GOT3 (cell line): Measurements from ENCODE around the gene CDH6.

Experiments used
- DNase-seq: peaks from one replicate; lab custom pipeline; 2025; ENCODE audit warnings: mixed read lengths; lab: John Stamatoyannopoulos, UW

CDH6 gene

DNA sequence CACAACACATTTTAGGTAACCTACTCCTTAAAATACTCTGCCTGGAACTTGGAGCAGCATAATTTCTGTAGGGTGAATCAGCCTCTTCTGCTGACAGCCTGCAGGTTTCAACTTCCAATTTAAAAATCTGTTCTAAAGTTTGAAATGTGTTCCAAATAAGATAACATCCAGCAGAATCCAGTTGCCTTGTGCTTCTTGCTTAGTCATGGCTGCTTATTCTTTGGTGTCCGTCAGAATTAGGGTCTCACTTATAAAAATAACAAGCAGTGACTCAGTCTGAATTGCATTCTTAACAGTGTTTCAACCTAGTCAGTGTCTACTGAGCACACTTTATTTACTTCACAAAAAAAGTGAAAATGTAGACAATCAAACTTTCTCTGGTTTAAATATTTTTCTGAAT lies 3.7 kb downstream of the CDH6 start:
- DNase-seq, result no peak

DNA sequence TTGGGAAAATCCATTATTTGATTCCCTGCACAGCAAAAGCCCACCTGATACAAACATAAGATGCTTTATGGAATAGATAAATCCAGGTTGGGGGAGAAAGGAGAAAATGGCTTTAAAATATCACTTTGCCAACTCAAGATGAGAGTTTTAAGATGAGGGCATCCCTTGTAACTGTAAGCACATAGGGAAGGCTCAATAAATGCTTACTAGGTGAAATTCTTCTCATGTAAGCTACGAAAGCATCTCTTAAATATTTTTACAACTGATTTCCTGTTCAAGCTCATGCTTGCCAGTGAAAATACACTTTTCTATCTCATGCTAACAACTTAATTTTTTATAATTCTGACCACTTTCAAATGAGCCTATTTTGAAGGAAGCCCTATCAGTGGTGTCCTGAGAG lies 11.5 kb downstream of the CDH6 start:
- DNase-seq, result no peak

DNA sequence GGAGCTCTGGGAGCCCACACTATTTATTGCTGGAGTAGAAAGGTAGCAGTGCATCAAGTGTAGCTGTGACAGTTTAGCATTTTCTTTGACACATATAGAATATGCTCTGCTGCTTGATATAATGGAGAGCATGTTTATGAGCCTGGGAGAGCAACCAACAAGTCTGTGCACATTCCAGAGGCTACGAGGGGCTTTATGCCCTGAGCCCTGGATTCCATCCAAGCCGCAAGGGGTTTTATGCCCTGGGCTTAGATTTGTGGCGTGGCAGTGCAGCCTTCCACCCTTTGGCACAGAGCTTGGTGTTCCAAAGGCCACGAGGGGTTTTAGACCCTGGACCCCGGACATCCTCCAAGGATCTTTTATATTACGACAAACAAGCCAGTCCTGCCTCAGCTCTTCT lies 14.6 kb downstream of the CDH6 start:
- no peak for DNase-seq

DNA sequence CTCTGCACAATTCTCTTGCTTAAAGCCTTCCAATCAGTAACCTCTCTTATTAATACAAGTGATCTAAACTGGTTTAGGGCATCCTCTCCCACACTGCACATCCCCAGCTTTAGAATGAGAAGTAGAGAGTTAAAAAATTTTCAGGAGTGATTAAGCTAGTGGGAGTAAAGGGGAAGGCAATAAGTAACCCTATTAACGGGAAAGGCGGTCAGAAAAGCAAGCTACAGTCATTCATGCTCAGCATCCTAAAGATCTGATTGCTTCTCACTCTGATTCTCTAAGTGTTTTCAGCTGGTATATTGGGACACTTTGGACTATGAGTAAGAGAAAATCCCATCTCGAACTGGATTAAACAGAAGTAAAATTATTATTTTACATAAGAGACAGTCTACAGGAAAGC lies 15.8 kb downstream of the CDH6 start:
- DNase-seq, result no peak

DNA sequence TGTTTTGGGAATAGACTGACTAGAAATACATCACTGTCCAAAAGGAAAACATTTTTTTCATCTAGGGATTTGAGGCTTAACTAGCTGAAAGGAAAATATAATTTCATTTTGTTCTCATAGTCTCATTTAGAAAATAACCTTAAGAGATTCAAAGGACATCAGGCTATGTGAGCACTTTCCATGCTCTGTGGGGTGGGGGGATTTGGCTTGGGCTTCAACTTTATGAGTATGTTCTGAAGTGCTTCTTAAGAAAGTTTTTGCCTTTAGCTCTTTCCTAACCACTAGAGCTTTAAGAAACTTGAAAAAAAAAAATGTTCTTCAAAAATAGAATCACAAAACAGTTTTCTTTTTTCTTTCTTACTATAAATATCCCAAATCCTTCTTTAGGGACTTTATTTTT lies 17.6 kb downstream of the CDH6 start:
- no peak for DNase-seq

DNA sequence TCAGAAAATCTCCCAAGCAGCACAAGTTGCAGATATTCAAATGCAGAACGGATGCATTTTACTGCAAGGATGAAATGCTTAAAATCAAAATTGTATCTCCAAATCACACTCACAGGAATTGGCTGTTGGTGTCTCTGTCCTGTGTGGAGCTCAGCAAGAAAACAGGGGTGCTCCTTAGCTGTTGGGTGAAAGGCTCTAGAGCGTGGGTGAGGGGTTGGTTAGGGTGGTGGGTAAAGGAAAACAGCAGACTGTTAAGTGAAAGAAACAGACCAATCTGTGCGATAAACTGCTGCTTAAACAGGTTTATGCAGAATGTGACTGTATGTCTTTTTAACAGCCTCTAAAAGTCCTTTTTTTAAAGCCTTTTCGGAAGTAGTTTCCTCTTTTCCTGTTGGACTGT lies 19.8 kb downstream of the CDH6 start:
- no peak for DNase-seq

DNA sequence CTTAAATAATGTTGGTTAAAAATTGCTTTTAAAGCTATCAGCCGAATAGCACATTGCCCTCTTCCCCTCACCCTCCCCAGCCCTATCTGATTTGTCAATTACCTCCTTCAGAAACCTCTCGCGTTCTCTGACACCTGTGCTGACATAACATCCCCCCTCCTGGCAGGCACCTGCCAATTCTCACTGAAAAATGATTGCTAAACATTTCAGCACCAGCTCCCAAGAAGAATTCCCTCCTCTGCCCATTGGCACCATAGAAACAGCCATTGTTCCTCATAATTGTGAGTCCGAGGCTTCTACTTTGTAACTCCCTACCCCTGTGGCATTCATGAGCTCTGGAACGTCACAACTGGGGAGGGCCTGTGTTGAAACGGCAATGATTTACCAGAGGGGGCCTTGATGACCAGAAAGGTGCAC lies 20.2 kb downstream of the CDH6 start:
- DNase-seq, result no peak

DNA sequence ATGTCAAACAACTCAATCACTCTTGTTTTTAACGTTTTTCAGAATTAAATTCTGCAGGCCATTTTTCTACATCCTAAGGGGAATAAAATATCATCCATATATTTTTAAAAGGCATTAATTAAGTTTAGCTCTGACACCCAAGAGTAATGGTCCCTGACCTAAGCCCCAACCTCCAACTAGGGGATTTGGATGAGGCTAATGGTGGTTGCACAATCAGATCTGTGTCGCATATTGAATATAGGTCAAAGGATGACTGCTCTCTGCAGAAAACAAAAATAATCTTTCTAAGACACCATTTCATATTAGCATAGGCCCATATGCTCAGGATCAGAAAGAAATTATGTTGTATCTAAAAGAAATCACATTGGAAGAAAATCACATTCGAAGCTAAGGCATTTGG lies 20.7 kb downstream of the CDH6 start:
- DNase-seq, result no peak

DNA sequence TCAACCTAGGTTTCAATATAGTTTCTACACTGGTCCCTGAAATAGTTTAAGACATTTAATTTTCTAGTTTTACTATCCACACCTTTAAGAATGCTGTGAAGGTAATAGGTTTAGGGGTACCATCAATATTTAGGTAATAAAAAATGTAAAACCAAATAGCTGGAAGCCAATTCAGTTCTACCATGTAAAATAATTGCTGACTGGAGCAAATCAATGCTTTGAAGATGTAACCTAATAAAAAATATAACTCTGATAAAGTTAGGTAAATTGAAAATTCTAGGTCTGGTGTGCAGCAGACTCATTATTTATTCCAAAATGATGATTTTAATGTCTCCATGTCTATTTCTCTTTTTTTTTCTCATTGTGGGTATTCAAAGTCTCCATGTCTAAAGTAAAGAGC lies 21.8 kb downstream of the CDH6 start:
- no peak for DNase-seq

DNA sequence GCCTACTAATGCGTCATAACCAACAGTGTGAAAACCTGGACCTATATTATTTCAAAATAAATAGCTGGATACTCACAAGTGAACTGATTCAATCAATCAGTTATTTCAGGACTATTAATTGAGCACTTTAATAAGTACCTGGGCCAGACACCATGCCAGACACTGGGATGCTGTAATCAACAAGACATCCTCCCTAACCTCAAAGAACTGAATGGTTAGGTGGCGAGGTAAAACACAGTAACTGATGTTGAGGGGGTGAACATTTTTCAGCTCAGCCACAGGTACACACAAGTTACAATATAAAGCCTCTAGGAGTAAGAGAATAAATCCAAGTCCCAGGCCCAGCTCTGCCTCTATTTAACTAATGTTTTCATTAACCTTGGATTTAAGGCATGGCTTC lies 24.0 kb downstream of the CDH6 start:
- DNase-seq, result no peak

DNA sequence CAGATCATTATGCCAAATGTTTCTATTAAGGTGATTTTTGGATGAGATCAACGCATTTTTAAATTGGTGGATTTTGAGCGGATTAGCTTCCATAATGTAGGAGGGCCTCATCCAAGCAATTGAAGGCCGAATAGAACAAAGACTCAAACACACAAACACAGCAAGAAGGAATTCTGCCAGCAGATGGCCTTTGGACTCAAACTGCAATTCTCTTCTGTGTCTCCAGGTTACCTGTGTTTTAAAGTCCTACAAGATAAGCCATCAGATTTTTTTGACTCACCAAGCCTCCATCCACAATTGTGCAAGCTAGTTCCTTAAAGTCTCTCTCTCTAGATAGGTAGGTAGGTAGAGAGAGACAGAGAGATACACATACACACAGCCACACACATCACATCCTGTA lies 25.5 kb downstream of the CDH6 start:
- DNase-seq, result no peak

DNA sequence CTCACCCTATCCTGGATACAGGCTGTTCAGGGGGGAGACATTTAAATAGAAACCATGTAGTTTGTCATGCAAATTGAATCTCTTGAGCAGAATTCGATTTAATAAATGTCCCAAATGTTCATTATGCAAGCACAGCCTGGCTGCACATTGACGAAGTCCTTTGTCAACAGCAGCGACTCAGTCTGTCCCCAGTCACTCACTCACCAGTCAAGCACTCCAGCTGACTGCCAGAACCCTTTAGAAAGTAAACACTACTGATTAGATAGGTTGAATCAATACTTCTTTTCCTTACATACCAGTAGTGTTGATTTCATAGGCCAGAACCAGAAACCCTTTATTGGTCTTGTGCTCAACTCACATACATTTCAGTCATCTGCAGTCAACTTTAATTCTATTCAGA lies 27.5 kb downstream of the CDH6 start:
- no peak for DNase-seq

DNA sequence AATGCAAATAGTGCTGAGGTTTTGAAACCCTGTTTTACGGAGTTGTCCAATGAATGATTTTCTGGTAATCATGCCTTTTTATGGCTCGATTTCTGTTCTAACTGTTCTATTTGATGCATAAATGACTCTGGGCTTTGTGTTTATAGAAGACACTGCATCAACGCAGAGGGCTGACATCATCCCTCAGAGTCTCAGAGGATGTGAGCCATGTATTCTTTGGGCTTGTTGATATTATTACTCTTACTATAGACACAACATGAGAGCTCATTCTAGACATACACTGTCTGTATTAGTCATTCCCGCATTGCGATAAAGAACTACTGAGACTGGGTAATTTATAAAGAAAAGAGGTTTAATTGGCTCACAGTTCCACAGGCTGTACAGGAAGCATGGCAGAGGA lies 31.6 kb downstream of the CDH6 start:
- no peak for DNase-seq

DNA sequence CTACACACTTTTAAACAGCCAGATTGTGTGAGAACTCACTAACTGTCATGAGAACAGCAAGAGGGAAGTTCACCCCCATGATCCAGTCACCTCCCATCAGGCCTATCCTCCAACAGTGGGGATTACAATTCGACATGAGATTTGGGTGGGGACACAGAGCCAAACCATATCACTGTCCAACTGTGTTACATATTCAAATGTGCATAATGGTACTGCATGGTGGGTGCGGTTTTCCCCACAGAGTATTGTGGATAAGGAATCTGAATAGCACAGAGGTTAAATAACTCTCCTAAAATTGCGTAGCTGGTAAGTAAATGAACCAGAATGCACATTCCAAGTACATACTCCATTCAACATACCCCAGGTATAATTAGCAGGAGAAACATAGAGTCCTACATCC lies 32.1 kb downstream of the CDH6 start:
- no peak for DNase-seq

DNA sequence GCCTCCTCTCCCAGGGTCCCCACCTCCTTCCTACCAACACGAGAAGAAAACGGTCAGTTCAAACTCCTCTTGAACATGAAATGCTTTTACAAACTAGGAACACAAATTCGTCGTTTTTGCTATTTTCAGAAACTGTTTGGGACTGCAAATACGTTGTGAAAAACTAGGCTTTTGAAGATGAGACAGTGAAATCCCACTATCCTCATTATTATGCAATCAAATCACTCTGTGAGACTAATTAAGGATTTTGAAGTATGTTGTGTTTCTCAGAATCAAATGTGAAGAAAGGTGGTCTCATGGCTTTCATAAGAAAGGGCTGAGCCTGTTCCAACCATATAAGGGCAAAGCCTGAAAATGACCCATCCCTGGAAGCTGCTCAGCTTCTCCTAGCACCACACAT lies 33.2 kb downstream of the CDH6 start:
- DNase-seq, result no peak

DNA sequence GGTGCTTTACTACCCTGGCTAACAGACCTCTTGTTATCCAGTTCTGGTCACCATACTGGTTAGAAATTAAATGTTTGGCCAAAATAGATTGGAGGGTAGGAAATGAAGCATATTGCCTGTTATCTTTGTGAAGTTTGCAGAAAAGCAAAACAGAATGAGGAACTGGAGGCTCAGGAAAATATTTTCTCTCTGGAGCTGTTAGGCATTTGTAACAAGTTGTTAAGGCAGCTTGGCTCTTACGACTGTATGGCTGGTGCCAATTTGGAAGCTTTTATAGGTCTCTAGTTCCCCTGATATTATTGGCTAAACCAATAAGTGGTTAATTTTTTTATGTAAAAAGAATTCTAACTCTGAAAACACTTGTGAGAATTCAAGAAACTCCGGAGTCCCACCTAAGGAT lies 35.8 kb downstream of the CDH6 start:
- no peak for DNase-seq

DNA sequence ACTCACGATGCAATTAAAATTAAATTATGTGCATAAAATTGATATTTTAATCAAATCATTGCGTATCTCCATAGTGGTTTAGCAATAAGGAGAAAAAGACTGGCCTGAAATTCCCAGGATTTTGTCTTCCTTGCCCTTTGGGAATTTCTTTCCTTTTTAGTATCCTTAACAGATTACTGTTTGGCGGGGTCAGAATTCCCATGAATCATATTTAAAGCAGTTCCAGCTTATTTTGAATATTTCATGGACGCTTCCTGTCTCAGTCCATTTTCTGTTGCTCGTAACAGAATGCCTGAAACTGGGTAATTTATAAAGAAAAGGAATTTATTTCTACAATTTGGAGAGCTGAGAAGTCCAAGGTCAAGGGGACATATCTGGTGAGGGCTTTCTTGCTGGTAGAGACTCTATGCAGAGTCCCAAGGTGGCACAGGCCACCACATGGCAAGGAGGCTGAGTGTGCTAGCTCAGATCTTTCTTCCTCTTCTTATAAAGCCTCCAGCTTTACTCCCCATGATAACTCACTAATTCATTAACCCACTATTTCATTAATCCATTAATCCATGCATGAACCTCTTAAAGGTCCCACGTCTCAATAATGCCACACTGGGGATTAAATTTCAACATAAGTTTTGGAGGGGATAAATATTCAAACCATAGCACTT lies 37.8 kb downstream of the CDH6 start:
- no peak for DNase-seq

DNA sequence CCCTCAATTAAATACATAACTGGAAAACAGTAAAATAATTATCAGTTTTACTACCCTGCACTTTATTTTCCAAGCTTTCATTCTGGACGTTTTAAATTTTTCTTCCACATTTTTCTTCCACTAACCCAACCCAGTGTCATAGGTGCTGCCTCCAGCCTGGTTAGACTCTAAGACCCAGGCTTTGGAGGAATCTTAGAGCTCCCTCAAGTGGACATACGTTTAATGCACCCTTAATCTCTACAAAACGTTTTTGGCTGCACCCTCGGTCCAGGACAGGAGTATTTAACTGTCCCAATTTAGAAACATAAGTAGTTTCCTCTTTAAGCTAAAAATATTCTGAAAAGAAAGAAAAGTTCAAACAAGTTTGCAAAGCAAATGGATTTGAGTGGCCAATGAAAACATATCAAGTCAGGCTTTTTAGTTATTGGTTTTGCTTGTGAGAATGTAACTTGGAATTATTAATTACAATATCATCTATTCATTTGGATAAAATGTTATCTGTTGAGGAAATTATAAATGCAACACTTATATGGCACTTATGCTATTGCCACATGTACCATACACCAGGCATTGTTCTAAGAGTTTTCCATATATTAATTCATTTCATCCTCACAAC lies 38.9 kb downstream of the CDH6 start:
- DNase-seq, result no peak

DNA sequence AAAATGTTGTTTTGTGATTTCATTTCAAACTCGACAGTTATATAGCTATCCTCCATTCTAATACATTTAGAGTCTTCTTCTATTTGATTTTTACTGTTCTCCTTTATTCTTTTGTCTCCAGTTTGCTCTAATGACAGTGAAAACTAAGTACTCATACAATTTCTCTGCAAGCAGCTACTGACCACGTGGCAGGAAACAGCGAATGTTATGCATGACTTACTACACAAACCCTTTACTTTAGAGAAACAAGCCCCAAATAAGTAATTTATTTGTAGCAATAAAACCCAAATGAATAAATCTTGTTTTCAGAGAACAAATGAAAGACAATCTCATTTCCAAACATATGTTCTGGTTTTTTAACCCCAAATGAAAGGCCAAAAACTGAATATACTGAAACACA lies 41.9 kb downstream of the CDH6 start:
- no peak for DNase-seq

DNA sequence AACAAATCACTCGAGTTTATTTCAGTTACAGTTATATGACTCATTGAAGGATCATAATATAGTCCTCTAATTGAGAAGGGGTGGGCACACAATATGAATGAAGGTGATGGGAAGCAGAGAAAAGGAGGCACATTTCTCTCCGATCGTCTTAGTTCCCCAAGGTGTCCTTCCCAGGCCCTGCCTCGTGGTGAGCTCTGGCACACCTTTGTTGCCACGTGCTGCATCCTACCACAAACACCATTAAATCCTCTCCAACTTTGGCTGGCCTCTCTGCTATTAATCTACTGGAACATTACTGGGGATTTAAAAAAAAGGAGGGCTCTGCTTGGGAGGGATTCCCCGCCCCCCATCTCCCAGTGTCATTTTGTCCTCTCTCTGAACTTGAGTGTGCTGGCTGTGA lies 42.9 kb downstream of the CDH6 start:
- no peak for DNase-seq

DNA sequence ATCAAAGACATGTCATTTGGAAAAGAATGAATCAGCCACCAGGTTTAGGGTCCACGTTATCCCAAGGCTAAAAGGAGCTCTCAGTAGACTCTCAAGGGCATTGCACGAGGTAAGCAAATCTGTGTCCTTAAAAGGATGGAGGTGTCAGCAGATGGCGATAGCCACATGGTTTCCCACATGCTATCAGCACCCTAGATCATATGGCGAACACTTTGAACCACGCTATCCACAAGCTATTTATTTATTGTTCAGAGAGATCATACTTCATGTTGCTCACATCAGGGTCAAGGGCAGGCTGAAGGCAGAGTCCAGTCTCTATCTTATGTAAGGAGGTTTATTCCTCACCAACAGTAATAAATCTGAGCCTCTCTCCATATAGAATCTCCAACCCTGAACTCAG lies 43.7 kb downstream of the CDH6 start:
- no peak for DNase-seq

DNA sequence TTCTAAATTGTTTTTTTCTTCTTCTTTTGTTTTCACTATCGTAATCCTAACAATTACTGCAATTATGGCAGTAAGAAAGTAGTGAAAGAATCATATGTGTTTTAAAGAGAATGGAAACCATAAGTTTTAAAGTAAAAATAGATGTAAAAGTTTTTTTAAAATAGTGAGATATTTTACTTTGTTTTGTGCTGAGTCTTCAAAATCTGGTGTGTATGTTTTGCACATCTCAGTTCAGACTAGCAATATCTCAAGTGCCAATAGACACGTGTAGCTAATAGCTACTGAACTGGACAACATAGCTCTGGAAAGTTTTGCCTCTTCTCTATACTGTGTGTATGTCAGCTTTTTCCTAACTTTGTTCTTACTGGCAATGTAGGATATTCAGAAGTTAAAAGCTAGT lies 45.0 kb downstream of the CDH6 start:
- no peak for DNase-seq

DNA sequence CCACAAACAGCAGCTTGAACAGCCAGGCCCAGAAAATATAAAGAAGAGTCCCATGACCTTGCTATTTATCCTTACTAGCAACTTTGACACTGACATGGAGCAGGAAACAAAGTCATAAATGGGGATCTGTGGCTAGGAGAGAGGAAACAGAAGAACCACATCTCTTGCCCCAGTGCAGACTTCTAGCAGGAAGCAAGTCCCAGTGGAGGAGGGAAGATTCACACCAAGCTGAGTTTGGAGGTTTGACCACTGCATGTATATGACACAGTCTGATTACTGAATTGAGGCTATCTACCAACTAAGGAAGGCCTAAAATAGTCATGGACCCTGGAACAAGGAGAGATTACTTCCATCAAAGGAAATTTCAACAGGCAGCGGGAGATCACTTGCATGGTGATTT lies 51.4 kb downstream of the CDH6 start:
- no peak for DNase-seq

DNA sequence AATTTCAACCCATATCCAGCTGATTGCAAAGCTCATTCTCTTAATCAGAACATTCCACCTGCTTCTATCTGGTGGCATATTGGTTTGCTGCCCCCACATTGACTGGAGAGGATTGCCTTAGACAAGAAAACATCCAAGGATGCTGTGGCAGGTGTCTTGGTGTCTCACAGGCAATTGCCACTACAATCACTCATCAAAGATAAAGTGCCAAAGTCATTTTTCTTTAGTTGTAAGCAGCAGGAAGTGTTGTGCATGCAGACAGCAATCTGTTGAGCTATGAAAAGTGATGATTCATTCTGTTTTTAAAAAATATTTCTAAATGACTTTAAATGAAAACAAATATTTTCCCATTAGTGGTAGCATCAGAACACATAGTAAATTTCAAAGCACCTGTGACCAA lies 53.9 kb downstream of the CDH6 start:
- DNase-seq, result no peak
